PC-3 (cell line): ENCODE data around the gene ASMTL.

Experiments
- EZH2 ChIP-seq: fragments of 300-600 bp; sonication (generic); IDR thresholded peaks from one replicate; pipeline ENCODE4 v1.6.1; 2017; ENCODE audit warnings: antibody characterized with exemption, mild to moderate bottlenecking, low read length; ENCODE audit not compliant: unreplicated experiment
- TF ChIP-seq, protein P1 (sequence below): fragments of 300-600 bp; sonication (generic); conservative IDR thresholded peaks from 2 replicates; pipeline ENCODE4 v1.5.1; 2017; ENCODE audit warnings: antibody characterized with exemption, low read depth, mild to moderate bottlenecking, low read length

GRCh38 chrX:1452516-1453394 lies at the start of gene ASMTL:
- TF ChIP-seq EZH2 = no peak
- TF ChIP-seq, protein P1, sequence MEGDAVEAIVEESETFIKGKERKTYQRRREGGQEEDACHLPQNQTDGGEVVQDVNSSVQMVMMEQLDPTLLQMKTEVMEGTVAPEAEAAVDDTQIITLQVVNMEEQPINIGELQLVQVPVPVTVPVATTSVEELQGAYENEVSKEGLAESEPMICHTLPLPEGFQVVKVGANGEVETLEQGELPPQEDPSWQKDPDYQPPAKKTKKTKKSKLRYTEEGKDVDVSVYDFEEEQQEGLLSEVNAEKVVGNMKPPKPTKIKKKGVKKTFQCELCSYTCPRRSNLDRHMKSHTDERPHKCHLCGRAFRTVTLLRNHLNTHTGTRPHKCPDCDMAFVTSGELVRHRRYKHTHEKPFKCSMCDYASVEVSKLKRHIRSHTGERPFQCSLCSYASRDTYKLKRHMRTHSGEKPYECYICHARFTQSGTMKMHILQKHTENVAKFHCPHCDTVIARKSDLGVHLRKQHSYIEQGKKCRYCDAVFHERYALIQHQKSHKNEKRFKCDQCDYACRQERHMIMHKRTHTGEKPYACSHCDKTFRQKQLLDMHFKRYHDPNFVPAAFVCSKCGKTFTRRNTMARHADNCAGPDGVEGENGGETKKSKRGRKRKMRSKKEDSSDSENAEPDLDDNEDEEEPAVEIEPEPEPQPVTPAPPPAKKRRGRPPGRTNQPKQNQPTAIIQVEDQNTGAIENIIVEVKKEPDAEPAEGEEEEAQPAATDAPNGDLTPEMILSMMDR = no peak
